ENCODE measurements around the gene TBXA2R.

DNA sequence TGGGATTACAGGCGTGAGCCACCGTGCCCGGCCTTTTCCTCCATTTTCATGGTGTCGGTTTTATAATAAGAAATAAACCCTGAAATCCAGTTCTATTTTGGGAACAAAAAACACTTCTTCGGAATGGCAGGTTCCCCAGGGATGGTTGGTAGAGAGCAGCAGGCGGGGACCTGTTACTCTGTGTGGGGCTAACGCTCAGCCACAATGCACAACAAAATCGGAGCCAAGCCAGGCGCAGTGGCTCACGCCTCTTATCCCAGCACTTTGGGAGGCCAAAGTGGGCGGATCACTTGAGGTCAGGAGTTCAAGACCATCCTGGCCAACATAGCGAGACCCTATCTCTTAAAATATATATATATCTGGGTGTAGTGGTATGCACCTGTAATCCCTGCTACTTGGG is 5.7 kb downstream of the TBXA2R start:
- no peak for TF ChIP-seq POLR2A (IDR thresholded peaks at IDR 0.05)
- TF ChIP-seq POLR2AphosphoS5 (IDR thresholded peaks at IDR 0.05): no peak
- TF ChIP-seq, protein P1, sequence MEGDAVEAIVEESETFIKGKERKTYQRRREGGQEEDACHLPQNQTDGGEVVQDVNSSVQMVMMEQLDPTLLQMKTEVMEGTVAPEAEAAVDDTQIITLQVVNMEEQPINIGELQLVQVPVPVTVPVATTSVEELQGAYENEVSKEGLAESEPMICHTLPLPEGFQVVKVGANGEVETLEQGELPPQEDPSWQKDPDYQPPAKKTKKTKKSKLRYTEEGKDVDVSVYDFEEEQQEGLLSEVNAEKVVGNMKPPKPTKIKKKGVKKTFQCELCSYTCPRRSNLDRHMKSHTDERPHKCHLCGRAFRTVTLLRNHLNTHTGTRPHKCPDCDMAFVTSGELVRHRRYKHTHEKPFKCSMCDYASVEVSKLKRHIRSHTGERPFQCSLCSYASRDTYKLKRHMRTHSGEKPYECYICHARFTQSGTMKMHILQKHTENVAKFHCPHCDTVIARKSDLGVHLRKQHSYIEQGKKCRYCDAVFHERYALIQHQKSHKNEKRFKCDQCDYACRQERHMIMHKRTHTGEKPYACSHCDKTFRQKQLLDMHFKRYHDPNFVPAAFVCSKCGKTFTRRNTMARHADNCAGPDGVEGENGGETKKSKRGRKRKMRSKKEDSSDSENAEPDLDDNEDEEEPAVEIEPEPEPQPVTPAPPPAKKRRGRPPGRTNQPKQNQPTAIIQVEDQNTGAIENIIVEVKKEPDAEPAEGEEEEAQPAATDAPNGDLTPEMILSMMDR (IDR thresholded peaks at IDR 0.05): no peak

All from transverse colon (tissue), 4 donors.